Urinary bladder (tissue), 4 donors: ENCODE measurements around the gene PUS1. TPM values are rescaled to one million over a fixed set of nuclear protein-coding genes. Genes with fewer than 3 reads are reported as not detected.

Source experiments
- DNase-seq: peaks from one replicate; pipeline ENCODE4 v3.0.0-alpha.2; 2015; ENCODE audit errors: extremely low spot score
- H3K27ac ChIP-seq: one replicate; pipeline ENCODE4 v1.5.1; 2013; ENCODE audit warnings: low read depth, mild to moderate bottlenecking, moderate library complexity
- H3K36me3 ChIP-seq: one replicate; pipeline ENCODE4 v1.6.1; 2013; ENCODE audit warnings: mild to moderate bottlenecking, moderate library complexity; ENCODE audit not compliant: insufficient read depth
- H3K4me1 ChIP-seq: one replicate; pipeline ENCODE4 v1.6.1; 2013; ENCODE audit warnings: mild to moderate bottlenecking, moderate library complexity; ENCODE audit not compliant: insufficient read depth
- H3K4me3 ChIP-seq: one replicate; pipeline ENCODE4 v1.5.1; 2013; ENCODE audit warnings: low read depth, low read length
- WGBS: extraction: QIAGEN DNeasy Blood & Tissue Kit; methylation state at CpG from one replicate; pipeline ENCODE4 v1.1.7; 2013; 5-methylcytosine and 5-hydroxymethylcytosine counted together
- polyA plus RNA-seq: library from polyadenylated mRNA; stranded (reverse); fragments of 200-250 nt; gene quantifications from one replicate; pipeline ENCODE4 v1.2.3, GENCODE V29; 2013
- total RNA-seq: library from RNA; depleted of rRNA; stranded (reverse); fragments of >200 nt; gene quantifications from one replicate; pipeline ENCODE4 v1.2.3, GENCODE V29; 2014
- donor health status: healthy with polysubstance abuse.
- donor health status: healthy.

PUS1 gene
- total and polyA plus RNA-seq, 2 donors, result 6.5 to 22.2 TPM

DNA sequence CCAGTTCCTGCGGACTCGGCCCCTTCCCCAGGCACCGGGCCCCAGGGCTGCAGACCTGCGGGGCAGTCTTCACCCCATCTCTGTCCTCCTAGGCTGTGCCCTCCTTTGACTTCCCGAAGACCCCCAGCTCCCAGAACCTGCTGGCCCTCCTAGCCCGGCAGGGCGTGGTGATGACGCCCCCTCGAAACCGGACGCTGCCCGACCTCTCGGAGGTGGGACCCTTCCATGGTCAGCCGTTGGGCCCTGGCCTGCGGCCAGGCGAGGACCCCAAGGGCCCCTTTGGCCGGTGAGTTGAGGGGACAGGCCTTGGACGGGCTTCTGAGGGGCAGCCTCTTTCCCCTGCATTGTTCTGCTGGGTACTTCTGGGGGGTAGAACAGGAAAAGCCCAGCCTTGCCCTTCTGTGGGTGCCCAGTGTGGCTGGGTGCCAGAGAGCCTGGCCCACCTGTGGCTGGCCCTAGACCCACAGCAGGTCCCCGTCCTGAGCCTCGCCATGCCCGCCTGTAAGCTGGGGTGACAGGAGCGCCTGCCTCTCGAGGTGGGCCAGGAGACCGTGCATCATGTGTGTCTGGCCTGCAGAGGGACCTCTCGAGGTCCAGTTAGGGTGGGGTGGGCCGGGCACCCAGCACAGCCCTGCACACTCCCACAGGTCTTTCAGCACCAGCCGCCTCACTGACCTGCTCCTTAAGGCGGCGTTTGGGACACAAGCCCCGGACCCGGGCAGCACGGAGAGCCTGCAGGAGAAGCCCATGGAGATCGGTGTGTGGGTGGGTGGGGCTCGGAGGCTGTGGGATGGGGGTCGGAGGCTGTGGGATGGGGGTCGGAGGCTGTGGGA, 12.6 kb upstream of the PUS1 start:
- no peak overlapping the region for H3K27ac ChIP-seq
- 91% methylated on average over 36 of the region's 36 CpGs for WGBS
- H3K4me1 ChIP-seq, result no peaks in the 10 kb centered on the region
- no peak for DNase-seq
- H3K36me3 ChIP-seq, result peaks cover 16% of the 10 kb centered on the region
- H3K4me3 ChIP-seq, result no peak overlapping the region

DNA sequence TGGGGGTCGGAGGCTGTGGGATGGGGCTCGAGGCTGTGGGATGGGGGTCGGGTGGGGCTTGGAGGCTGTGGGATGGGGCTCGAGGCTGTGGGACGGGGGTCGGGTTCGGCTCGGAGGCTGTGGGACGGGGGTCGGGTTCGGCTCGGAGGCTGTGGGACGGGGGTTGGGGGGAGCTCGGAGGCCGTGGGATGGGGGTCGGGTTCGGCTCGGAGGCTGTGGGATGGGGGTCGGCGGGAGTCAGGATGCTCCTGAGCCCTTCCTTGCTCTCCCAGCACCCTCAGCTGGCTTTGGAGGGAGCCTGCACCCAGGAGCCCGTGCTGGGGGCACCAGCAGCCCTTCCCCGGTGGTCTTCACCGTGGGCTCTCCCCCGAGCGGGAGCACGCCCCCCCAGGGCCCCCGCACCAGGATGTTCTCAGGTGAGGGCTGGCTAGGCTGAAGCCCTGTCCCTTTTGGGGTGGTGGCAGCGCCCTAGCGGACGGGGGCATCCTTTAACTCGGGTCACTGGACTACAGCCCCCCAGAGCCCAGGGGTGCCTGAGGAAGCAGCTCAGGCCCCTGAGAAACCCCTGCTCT, 11.9 kb upstream of the PUS1 start:
- WGBS, result 85% methylated on average over 31 of the region's 31 CpGs
- DNase-seq, result no peak
- peaks cover 11% of the 10 kb centered on the region for H3K36me3 ChIP-seq
- H3K27ac ChIP-seq, result no peak overlapping the region
- H3K4me1 ChIP-seq, result no peaks in the 10 kb centered on the region
- no peak overlapping the region for H3K4me3 ChIP-seq

DNA sequence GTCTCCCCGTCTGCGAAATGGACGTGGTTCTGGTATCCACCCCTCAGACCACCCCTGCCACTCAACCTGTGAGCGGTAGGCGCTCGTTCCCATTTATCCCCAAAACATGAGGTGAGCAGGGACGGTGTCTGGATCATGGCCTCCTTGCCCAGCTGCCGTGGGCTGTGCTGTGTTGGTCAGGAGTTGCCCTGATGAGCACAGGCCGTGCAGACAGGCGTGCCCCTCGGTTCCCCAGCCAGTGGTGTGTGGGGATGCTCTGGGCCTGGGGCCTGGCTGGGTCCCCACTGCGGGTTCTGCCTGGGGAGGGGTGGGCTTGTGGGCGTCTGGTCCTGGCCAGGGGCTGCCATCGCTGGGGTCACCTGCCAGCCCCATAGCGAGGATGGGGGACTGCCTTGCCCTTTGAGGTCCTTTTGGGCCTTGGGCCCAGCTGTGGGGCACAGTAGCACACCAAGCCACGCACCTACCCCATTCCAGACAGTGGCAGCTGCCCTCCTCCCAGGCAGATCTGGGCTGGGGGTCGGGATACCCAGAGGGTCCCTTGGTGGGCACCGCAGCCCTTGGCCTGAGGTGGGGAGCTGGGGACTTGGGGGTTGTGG, 11.3 kb upstream of the PUS1 start:
- H3K36me3 ChIP-seq, result peaks cover 11% of the 10 kb centered on the region
- H3K4me1 ChIP-seq, result no peaks in the 10 kb centered on the region
- DNase-seq, result no peak
- no peak overlapping the region for H3K4me3 ChIP-seq
- H3K27ac ChIP-seq, result no peak overlapping the region
- WGBS, result 90% methylated on average over 18 of the region's 18 CpGs

DNA sequence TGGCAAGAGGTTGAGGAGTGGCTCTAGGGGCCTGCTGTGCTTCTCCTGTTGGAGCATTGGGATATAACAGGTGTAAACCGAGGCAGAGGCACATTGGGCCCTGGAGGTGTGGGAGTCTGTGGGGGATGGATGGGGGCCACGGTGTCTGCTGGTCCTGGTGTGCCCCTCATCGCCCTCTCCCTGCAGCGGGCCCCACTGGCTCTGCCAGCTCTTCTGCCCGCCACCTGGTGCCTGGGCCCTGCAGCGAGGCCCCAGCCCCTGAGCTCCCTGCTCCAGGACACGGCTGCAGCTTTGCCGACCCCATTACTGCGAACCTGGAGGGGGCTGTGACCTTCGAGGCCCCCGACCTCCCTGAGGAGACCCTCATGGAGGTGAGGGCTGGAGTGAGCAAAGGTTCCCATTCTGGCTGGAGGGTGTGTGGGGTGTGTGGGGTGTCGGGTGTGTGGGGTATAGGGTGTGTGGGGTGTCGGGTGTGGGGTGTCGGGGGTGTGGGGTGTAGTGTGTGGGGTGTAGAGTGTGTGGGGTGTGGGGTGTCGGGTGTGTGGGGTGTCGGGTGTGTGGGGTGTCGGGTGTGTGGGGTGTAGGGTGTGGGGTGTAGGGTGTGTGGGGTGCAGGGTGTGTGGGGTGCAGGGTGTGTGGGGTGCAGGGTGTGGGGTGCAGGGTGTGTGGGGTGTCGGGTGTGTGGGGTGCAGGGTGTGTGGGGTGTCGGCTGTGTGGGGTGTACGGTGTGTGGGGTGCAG, 10.6 kb upstream of the PUS1 start:
- H3K27ac ChIP-seq, result no peak overlapping the region
- WGBS, result 93% methylated on average over 20 of the region's 20 CpGs
- no peak for DNase-seq
- peaks cover 11% of the 10 kb centered on the region for H3K36me3 ChIP-seq
- no peaks in the 10 kb centered on the region for H3K4me1 ChIP-seq
- no peak overlapping the region for H3K4me3 ChIP-seq

DNA sequence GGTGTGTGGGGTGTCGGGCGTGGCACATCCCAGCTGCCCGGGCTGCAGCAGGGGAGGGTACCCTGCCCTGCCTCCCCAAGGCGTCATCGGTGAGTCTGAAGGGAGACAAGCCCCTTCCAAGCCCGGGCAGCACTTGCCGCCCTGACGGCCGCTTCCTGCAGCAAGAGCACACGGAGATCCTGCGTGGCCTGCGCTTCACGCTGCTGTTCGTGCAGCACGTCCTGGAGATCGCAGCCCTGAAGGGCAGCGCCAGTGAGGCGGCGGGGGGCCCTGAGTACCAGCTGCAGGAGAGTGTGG, 10.1 kb upstream of the PUS1 start:
- H3K27ac ChIP-seq, result no peak overlapping the region
- no peak for DNase-seq
- WGBS, result 89% methylated on average over 19 of the region's 19 CpGs
- no peaks in the 10 kb centered on the region for H3K4me1 ChIP-seq
- no peak overlapping the region for H3K4me3 ChIP-seq
- peaks cover 11% of the 10 kb centered on the region for H3K36me3 ChIP-seq

DNA sequence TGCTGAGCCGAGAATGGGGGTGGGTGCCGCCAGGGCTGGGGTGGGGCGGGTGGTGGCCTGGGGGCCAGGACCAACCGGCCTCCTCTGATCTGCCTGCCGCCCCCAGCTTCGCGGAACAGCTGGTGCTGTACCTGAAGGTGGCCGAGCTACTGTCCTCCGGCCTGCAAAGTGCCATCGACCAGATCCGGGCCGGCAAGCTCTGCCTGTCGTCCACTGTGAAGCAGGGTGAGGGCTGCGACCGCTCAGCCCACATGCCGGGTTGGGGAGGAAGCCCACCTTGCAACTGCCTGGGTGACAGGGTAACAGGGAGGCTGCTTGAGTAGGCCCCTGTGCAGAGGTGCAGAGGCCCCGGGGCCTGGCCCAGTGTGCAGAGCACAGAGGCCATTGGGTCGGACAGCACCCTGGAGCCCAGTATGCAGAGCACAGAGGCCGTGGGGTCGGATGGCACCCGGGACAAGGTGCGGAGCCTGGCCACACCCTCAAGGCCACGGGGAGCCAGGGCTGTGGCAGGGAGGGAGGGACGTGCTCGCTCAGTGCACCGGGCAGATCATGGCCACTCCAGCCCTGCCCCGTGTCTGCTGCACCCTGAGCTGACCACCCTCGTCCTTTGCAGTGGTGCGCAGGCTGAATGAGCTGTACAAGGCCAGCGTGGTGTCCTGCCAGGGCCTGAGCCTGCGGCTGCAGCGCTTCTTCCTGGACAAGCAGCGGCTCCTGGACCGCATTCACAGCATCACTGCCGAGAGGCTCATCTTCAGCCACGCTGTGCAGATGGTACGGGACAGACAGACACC, 9.5 kb upstream of the PUS1 start:
- no peaks in the 10 kb centered on the region for H3K4me1 ChIP-seq
- 90% methylated on average over 37 of the region's 37 CpGs for WGBS
- H3K27ac ChIP-seq, result no peak overlapping the region
- DNase-seq, result no peak
- H3K4me3 ChIP-seq, result no peak overlapping the region
- H3K36me3 ChIP-seq, result peaks cover 11% of the 10 kb centered on the region

- DNase-seq, result no peak
- Histone ChIP-seq H3K4me3 (no peak overlapping the region), H3K4me1 (no peaks in the 10 kb centered on the region), H3K36me3 (peaks cover 7% of the 10 kb centered on the region), H3K27ac (no peak overlapping the region)
- WGBS, result 92% methylated on average over 14 of the region's 14 CpGs
These were observed 8.9 kb upstream of the PUS1 start for GRCh38 chr12:131920157-131920508.

GRCh38 chr12:131920902-131921840, 7.9 kb upstream of the PUS1 start:
- no peaks in the 10 kb centered on the region for H3K4me1 ChIP-seq
- DNase-seq, result no peak
- 88% methylated on average over 35 of the region's 35 CpGs for WGBS
- no peak overlapping the region for H3K27ac ChIP-seq
- peaks cover 5% of the 10 kb centered on the region for H3K36me3 ChIP-seq
- no peak overlapping the region for H3K4me3 ChIP-seq

DNA sequence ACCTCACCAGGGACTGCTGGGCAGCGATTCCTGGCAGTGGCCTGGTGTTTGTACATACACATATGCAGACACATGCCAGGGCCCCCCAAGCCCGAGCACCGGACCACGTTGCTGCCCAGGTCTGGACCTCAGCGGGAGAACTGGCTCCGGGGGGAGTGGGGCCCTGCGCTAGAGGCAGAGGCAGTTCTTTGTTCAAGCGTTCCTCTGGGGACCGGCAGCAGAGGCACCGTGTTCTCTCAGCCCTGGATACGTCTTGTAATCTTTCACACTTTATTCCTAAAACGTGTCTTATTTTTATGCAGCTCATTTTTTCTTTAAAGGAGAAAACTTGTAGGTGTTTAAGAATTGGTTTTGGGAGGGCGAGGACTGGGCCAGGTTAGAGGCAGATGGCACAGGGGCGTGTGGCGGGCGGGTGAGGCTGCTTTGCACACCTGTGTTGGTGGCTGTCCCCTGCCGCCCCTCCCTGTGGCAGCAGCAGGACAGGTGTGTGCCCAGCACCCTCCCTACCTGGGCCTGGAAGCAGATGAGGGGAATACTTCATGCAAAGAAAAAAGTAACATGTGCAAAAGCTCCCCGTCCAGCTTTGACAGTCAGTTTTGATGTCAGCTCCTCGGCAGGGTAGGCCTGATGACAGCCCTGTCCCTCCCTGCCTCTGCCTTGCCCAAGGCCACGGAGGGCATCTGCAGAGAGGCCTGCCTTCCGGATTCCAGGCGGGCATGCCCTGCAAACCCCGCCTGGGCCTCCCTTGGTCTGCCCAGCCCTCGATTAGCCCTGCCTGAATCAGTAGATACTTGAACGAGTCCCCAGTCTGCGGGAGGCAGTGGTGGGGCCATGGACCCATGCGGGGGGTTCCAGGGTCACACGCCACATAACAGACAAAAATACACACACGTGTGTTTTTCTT, 7.0 kb upstream of the PUS1 start:
- Histone ChIP-seq H3K4me3 (no peak overlapping the region), H3K4me1 (no peaks in the 10 kb centered on the region), H3K36me3 (peaks cover 2% of the 10 kb centered on the region), H3K27ac (no peak overlapping the region)
- WGBS, result 75% methylated on average over 29 of the region's 29 CpGs
- DNase-seq, result no peak

GRCh38 chr12:131922772-131923171, 6.3 kb upstream of the PUS1 start:
- Histone ChIP-seq H3K4me3 (no peak overlapping the region), H3K27ac (no peak overlapping the region), H3K36me3 (peaks cover 2% of the 10 kb centered on the region), H3K4me1 (no peaks in the 10 kb centered on the region)
- 89% methylated on average over 13 of the region's 13 CpGs for WGBS
- DNase-seq, result no peak

DNA sequence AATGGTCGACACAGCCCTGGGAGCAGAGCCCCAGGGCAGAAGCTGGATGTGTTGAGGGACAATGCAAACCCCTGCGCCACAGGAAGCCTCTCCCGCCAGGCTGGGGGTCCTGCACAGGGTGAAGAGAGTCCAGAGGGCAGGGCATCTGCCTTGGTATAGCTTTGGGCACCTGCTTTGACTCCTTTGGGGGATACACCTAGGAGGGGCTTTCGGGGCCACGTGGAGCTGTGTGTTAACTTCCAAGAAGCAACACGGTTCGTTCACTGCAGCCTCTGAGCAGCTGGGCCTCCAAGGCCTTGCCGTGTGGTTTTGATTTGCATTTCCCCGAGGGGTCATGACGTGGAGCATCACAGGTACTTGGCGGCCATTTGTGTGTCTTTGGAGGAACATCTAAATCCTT, 5.8 kb upstream of the PUS1 start:
- Histone ChIP-seq H3K27ac (no peak overlapping the region), H3K4me3 (no peak overlapping the region), H3K36me3 (peaks cover 2% of the 10 kb centered on the region), H3K4me1 (no peaks in the 10 kb centered on the region)
- 80% methylated on average over 11 of the region's 11 CpGs for WGBS
- DNase-seq, result no peak
